ENCODE results near the gene CDR2. TPM values are rescaled to one million over a fixed set of nuclear protein-coding genes. Genes with fewer than 3 reads are reported as not detected.
A peak's percentile ranks its signal among the peaks of the same experiment; 100 is the strongest.
"Not testable (repeated sequence)": the region's sequence is repeated elsewhere in the genome, so short reads cannot be mapped to it uniquely, and the experiment has no call there.

CDR2 gene
- polyA plus RNA-seq, 3 donors = 2.5 to 5.9 (median 4.8) TPM

DNA sequence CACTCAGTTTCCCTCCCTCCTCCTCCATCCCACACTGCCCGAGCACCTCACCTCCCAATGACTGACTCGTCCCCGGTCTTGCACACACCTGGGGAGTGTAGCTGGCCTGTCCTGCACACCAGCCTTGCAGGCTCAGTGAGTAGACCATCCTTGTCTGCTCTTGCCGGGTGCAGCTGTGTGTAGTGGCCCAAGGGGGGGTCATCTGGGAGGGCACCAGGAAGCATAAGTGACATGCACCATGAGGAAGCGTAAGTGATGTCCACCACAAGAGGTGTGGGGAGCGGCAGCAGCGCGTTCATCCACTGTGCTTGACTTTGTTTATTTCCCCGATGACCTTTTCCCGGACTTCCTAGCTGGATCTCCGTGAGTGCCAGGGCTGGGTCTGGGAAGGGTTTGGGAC lies 45.5 kb upstream of the CDR2 start:
- H4K20me1 ChIP-seq (ENCODE audit: insufficient read depth, low read length) = no peaks in the 10 kb centered on the region
- TF ChIP-seq CTCF (IDR thresholded peaks at IDR 0.05) = no peak
- no peaks in the 10 kb centered on the region for H3K27me3 ChIP-seq (ENCODE audit: control insufficient read depth in 2 of 2, insufficient read depth in 2 of 2, low read length in 2 of 2)

DNA sequence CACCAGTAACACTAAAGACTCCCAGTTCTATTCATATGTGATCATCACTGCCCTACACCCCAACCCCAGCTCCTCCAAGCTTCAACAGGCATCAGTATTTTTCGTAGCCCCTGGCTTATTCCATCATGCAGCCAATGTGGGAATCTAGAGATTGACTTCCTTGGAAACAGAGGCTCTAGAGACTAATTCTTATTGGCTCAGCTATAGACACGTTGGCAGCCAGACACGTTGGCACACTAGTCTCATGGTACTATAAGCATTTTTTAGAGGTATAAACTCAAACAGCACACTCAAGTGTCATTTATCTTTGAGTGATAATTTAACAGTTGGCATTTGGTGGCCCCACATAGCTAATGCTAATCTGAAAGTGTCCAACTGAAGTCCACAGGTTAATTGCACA lies 44.4 kb upstream of the CDR2 start:
- H2AFZ ChIP-seq (ENCODE audit: insufficient read depth, low read depth, low read length, poor library complexity, severe bottlenecking) = no peak overlapping the region
- no peak overlapping the region for H3K9ac ChIP-seq (ENCODE audit: insufficient read depth, low read length, poor library complexity, severe bottlenecking)
- peak overlapping the region in 1 of 7 donors; percentile 6 for H3K27ac Mint-ChIP-seq
- intact Hi-C loops (cut with micrococcal nuclease) = loop anchor here in 1 of 2 donors (10.0 kb wide), 1 partner anchor 94 kb away; no protein-coding TSS in a partner anchor
- peaks cover 53 to 57% of the 10 kb centered on the region in 2 donors for H3K36me3 Mint-ChIP-seq
- H3K4me3 ChIP-seq (replicated peaks in 1 of 3; ENCODE audit: low read depth in 2 of 3, low read length in 3 of 3) = no peak overlapping the region
- WGBS (ENCODE audit: insufficient coverage) = no CpG with 5 or more reads among the region's 3 CpGs
- DNase-seq = no peak
- peaks cover 0 to 6% (median 2%) of the 10 kb centered on the region in 7 donors for H3K9me3 Mint-ChIP-seq
- H3K4me3 Mint-ChIP-seq = no peak overlapping the region
- H3K9me3 ChIP-seq (replicated peaks in 1 of 2; ENCODE audit: control insufficient read depth in 1 of 2, insufficient read depth in 1 of 2, low read length in 2 of 2) = no peaks in the 10 kb centered on the region
- no peak overlapping the region for H3K27ac ChIP-seq (ENCODE audit: low read depth in 1 of 2, low read length in 2 of 2)
- H3K4me1 ChIP-seq (ENCODE audit: control insufficient read depth in 1 of 2, insufficient read depth in 2 of 2, low read length in 2 of 2) = peaks cover 8% of the 10 kb centered on the region in 2 donors
- peaks cover 2% of the 10 kb centered on the region in 3 donors for H3K27me3 Mint-ChIP-seq (ENCODE audit: low read depth in 3 of 3)
- no peak overlapping the region for H3K4me2 ChIP-seq (replicated peaks; ENCODE audit: extremely low read depth, low read length, poor library complexity, severe bottlenecking)
- H3K79me2 ChIP-seq (ENCODE audit: insufficient read depth, low read length) = no peaks in the 10 kb centered on the region
- no peaks in the 10 kb centered on the region for H3K27me3 ChIP-seq (ENCODE audit: control insufficient read depth in 2 of 2, insufficient read depth in 2 of 2, low read length in 2 of 2)
- no peak for TF ChIP-seq CTCF (IDR thresholded peaks at IDR 0.05)
- peaks cover 10% of the 10 kb centered on the region for H3K4me1 Mint-ChIP-seq
- peaks cover 2 to 44% of the 10 kb centered on the region in 2 donors for H3K36me3 ChIP-seq (replicated peaks in 1 of 2; ENCODE audit: control insufficient read depth in 1 of 2, insufficient read depth in 2 of 2, low read length in 2 of 2)
- H4K20me1 ChIP-seq (ENCODE audit: insufficient read depth, low read length) = no peaks in the 10 kb centered on the region

More for the DNA sequence above, 45.5 kb upstream of the CDR2 start:
- no peak overlapping the region for H3K27ac ChIP-seq (ENCODE audit: low read depth in 1 of 2, low read length in 2 of 2)
- peaks cover 0 to 7% (median 2%) of the 10 kb centered on the region in 7 donors for H3K9me3 Mint-ChIP-seq
- H2AFZ ChIP-seq (ENCODE audit: insufficient read depth, low read depth, low read length, poor library complexity, severe bottlenecking) = no peak overlapping the region
- H3K4me1 ChIP-seq (ENCODE audit: control insufficient read depth in 1 of 2, insufficient read depth in 2 of 2, low read length in 2 of 2) = peaks cover 8% of the 10 kb centered on the region in 2 donors
- H3K9me3 ChIP-seq (replicated peaks in 1 of 2; ENCODE audit: control insufficient read depth in 1 of 2, insufficient read depth in 1 of 2, low read length in 2 of 2) = no peaks in the 10 kb centered on the region
- H3K4me1 Mint-ChIP-seq = peaks cover 10% of the 10 kb centered on the region
- no peak overlapping the region for H3K4me2 ChIP-seq (replicated peaks; ENCODE audit: extremely low read depth, low read length, poor library complexity, severe bottlenecking)
- WGBS (ENCODE audit: insufficient coverage) = 99% methylated on average over 8 of the region's 11 CpGs
- H3K27ac Mint-ChIP-seq = no peak overlapping the region
- H3K9ac ChIP-seq (ENCODE audit: insufficient read depth, low read length, poor library complexity, severe bottlenecking) = no peak overlapping the region
- H3K79me2 ChIP-seq (ENCODE audit: insufficient read depth, low read length) = no peaks in the 10 kb centered on the region
- no peak overlapping the region for H3K4me3 Mint-ChIP-seq
- H3K4me3 ChIP-seq (replicated peaks in 1 of 3; ENCODE audit: low read depth in 2 of 3, low read length in 3 of 3) = no peak overlapping the region
- H3K36me3 ChIP-seq (replicated peaks in 1 of 2; ENCODE audit: control insufficient read depth in 1 of 2, insufficient read depth in 2 of 2, low read length in 2 of 2) = peaks cover 4 to 54% of the 10 kb centered on the region in 2 donors
- intact Hi-C loops (cut with micrococcal nuclease) = loop anchor here in 1 of 2 donors (10.0 kb wide), 1 partner anchor 95 kb away; no protein-coding TSS in a partner anchor
- peaks cover 62 to 66% of the 10 kb centered on the region in 2 donors for H3K36me3 Mint-ChIP-seq
- no peak for DNase-seq
- H3K27me3 Mint-ChIP-seq (ENCODE audit: low read depth in 3 of 3) = peaks cover 2% of the 10 kb centered on the region in 3 donors

- peak overlapping the region in 1 of 7 donors; percentile 5 for H3K27ac Mint-ChIP-seq
- not testable (repeated sequence) for H3K9ac ChIP-seq (ENCODE audit: insufficient read depth, low read length, poor library complexity, severe bottlenecking); H3K27ac ChIP-seq (ENCODE audit: low read depth in 1 of 2, low read length in 2 of 2); H3K9me3 ChIP-seq (replicated peaks in 1 of 2; ENCODE audit: control insufficient read depth in 1 of 2, insufficient read depth in 1 of 2, low read length in 2 of 2); H3K9me3 Mint-ChIP-seq; H3K4me3 Mint-ChIP-seq; H3K4me3 ChIP-seq (replicated peaks in 1 of 3; ENCODE audit: low read depth in 2 of 3, low read length in 3 of 3); H3K79me2 ChIP-seq (ENCODE audit: insufficient read depth, low read length); H2AFZ ChIP-seq (ENCODE audit: insufficient read depth, low read depth, low read length, poor library complexity, severe bottlenecking); H3K27me3 Mint-ChIP-seq (ENCODE audit: low read depth in 3 of 3); H3K4me1 Mint-ChIP-seq; H3K4me2 ChIP-seq (replicated peaks; ENCODE audit: extremely low read depth, low read length, poor library complexity, severe bottlenecking); H3K4me1 ChIP-seq (ENCODE audit: control insufficient read depth in 1 of 2, insufficient read depth in 2 of 2, low read length in 2 of 2); H4K20me1 ChIP-seq (ENCODE audit: insufficient read depth, low read length); H3K27me3 ChIP-seq (ENCODE audit: control insufficient read depth in 2 of 2, insufficient read depth in 2 of 2, low read length in 2 of 2)
- peak in 2 of 3 donors; percentile 3 to 32 for DNase-seq
- 89% methylated on average over 3 of the region's 6 CpGs for WGBS (ENCODE audit: insufficient coverage)
- H3K36me3 Mint-ChIP-seq = peaks cover 47 to 54% of the 10 kb centered on the region in 2 donors
- peaks cover 2 to 35% of the 10 kb centered on the region in 2 donors for H3K36me3 ChIP-seq (replicated peaks in 1 of 2; ENCODE audit: control insufficient read depth in 1 of 2, insufficient read depth in 2 of 2, low read length in 2 of 2)
- intact Hi-C loops (cut with micrococcal nuclease) = loop anchor here in 1 of 2 donors (10.0 kb wide), 1 partner anchor 93 kb away; no protein-coding TSS in a partner anchor
These were observed 43.4 kb upstream of the CDR2 start for GRCh38 chr16:22417798-22418197.
